ENCODE measurements around the gene LTV1. TPM values are rescaled to one million over a fixed set of nuclear protein-coding genes. Genes with fewer than 3 reads are reported as not detected.

The LTV1 gene
- total RNA-seq, 2 donors from 2014 or later = 13.1 to 20.0 TPM

DNA sequence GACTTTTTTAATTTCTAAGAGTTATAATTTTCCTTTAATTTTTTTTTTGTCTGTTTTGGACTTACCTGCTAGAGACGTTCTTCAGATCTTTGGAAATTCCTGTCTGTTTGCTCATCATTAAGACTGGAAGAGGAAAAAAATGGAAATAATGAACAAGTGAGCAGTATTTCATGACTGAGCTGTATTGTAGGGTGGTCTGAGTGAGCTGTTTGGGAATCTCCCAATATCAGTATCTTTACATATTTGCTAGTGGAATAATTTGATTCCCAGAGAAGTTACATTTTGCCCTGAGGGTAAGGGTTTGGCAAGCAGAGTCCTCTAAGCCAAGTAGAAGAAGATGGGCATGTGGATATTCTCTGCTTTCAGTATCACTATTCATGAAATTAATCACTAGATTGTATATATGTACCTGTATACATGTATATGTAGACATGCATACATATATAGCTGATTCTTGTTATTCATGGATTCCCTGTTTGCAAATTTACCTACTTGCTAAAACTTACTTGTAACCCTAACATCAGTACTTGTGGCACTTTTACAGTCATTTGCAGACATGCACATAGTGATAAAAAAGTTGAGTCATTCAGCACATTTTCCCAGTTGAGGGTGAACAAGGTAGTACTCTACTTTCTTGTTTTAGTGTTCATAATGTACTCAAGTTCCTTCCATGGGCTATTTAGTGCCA is 34.6 kb downstream of the LTV1 start:
- intact Hi-C loops (cut with DNase I) = no loop called here
- no peak for ATAC-seq
- no peak for DNase-seq

- ATAC-seq (no peak), DNase-seq (no peak)
- intact Hi-C loops (cut with DNase I) = no loop called here
Measured at GRCh38 chr6:143878272-143878760, 35.2 kb downstream of the LTV1 start.

DNA sequence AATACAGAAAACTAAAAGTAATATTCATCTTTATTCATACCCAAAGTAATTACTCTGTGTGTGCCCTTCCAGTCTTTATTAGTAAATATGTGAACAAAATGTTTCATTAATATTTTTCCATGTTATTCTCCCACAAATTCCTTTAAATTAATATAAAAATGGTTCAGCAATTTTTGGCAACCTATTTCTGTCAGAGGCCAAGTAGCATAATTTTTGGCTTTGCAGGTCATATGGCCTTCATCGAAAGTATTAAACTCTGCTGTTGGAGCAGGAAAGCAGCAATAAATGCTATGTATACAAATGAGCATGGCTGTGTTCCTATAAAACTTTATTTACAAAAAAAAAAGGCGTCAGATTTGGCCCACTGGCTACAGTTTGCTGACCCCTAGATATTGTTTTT is 37.3 kb downstream of the LTV1 start:
- DNase-seq (no peak), ATAC-seq (no peak)
- intact Hi-C loops (cut with DNase I) = no loop called here

GRCh38 chr6:143882401-143882930 is 39.3 kb downstream of the LTV1 start:
- DNase-seq = no peak
- no peak for ATAC-seq
- intact Hi-C loops (cut with DNase I) = no loop called here

DNA sequence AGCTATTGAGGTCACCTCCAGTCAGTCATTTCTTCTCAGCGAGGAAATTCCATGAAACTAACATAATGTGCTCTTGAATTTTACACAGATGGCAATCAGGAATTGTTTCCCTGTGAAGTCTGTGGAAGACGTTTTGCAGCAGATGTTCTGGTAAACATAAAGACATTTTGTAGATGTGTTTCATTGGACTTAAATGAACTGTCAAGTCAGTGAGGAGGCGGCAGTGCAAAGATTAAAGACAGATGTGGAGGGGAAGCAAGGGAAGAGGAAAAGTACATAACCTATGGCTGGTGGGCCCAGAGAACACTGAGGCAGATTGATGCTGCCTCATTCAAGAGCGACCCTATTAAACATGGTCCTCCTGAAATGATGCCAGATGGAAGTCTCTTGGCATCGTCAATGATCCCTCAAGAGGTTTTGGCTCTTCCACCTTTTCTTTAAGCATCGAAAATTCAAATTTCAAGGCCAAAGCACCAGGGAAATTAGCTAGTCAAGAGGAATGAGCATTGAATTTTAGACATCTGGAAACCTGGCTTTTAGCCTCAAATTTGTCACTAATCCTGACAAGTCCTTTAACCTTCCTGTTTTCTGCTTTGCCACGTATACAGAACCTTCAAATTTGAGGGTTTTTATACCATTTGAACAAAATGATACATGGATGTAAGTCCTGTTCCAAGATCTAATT is 41.2 kb downstream of the LTV1 start:
- intact Hi-C loops (cut with DNase I) = no loop called here
- ATAC-seq (no peak), DNase-seq (no peak)

- intact Hi-C loops (cut with DNase I) = no loop called here
- no peak for ATAC-seq
- DNase-seq = no peak
Measured at GRCh38 chr6:143885116-143885515, 42.0 kb downstream of the LTV1 start.

GRCh38 chr6:143894655-143895054 is 51.5 kb downstream of the LTV1 start:
- ATAC-seq (no peak), DNase-seq (no peak)
- intact Hi-C loops (cut with DNase I) = no loop called here

- intact Hi-C loops (cut with DNase I) = no loop called here
- ATAC-seq (no peak), DNase-seq (no peak)
Measured at GRCh38 chr6:143896126-143896860, 53.2 kb downstream of the LTV1 start.

- DNase-seq = no peak
- intact Hi-C loops (cut with DNase I) = no loop called here
- no peak for ATAC-seq
Measured at GRCh38 chr6:143900358-143900757, 57.2 kb downstream of the LTV1 start.

- intact Hi-C loops (cut with DNase I) = no loop called here
- peak; percentile 92 to 93 for ATAC-seq
- DNase-seq = no peak
Measured at GRCh38 chr6:143901885-143902750, 59.0 kb downstream of the LTV1 start.

- intact Hi-C loops (cut with DNase I) = no loop called here
- no peak for DNase-seq
- ATAC-seq = no peak
Measured at GRCh38 chr6:143902827-143903226, 59.7 kb downstream of the LTV1 start.

DNA sequence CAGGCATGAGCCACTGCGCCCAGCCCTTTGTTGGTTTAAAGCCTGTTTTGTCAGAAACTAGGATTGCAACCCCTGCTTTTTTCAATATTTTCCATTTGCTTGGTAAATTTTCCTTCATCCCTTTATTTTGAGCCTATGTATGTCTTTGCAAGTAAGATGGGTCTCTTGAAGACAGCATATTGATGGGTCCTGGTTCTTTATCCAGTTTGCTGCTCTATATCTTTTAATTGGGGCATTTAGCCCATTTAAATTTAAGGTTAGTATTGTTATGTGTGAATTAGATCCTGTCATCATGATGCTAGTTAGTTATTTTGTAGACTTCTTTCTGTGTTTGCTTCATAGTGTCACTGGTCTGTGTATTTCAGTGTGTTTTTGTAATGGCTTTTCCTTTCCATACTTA is 67.9 kb downstream of the LTV1 start:
- ATAC-seq (no peak), DNase-seq (no peak)
- intact Hi-C loops (cut with DNase I) = no loop called here

DNA sequence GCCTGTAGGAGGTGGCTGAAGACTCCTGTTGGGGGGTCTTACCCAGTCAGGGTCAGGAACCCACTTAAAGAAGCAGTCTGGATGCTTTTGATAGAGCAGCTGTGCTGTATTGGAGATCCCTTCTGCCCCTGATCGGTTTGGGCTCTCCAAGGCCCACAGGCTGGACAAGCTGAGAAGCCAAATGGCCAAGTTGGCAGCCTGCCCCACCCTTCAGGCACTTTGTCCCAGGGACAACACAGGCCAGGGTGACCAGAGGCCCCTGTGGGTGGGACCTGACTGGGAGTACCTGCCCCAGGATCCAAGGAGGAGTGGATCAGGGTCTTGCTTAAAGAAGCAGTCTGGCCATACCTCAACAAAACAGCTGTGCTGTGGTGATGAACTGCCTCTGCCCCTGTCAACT is 69.5 kb downstream of the LTV1 start:
- intact Hi-C loops (cut with DNase I) = no loop called here
- no peak for ATAC-seq
- DNase-seq = no peak

Other genes starting within 250 kb of the LTV1 start
- 10 to 100 TPM; 53.9 to 56.7 TPM for gene PHACTR2, start 165.4 kb upstream of the LTV1 start, total RNA-seq
- not detected for gene ZC2HC1B, start 21.1 kb downstream of the LTV1 start, total RNA-seq
- 10 to 100 TPM; 14.3 to 16.6 TPM for gene PLAGL1, start 164.9 kb downstream of the LTV1 start, total RNA-seq